D341Med (cell line): Measurements from ENCODE around the gene SORBS1.
A peak's percentile ranks its signal among the peaks of the same experiment; 100 is the strongest.

ENCODE experiments used
- DNase-seq: peaks from one replicate; pipeline ENCODE4 v3.0.0; 2012; ENCODE audit warnings: low spot score

The SORBS1 gene

GRCh38 chr10:95565336-95565735 lies 4.2 kb upstream of the SORBS1 start:
- DNase-seq, result no peak

- no peak for DNase-seq
Measured at GRCh38 chr10:95564291-95564690, 3.1 kb upstream of the SORBS1 start.

GRCh38 chr10:95562341-95562965 lies 1.3 kb upstream of the SORBS1 start:
- no peak for DNase-seq

GRCh38 chr10:95561864-95562177 lies 650 bp upstream of the SORBS1 start:
- DNase-seq, result no peak

GRCh38 chr10:95560278-95561176 lies 644 bp downstream of the SORBS1 start:
- DNase-seq, result peak; percentile 34

- no peak for DNase-seq
Measured at GRCh38 chr10:95559896-95560277, 1.3 kb downstream of the SORBS1 start.

- no peak for DNase-seq
Measured at GRCh38 chr10:95559471-95559870, 1.7 kb downstream of the SORBS1 start.

- no peak for DNase-seq
Measured at GRCh38 chr10:95558593-95559320, 2.4 kb downstream of the SORBS1 start.

GRCh38 chr10:95556994-95557767 lies 4.0 kb downstream of the SORBS1 start:
- no peak for DNase-seq

- no peak for DNase-seq
Measured at GRCh38 chr10:95553674-95554073, 7.5 kb downstream of the SORBS1 start.

GRCh38 chr10:95552679-95553342 lies 8.4 kb downstream of the SORBS1 start:
- DNase-seq, result no peak

- DNase-seq, result no peak
Measured at GRCh38 chr10:95550073-95550672, 11.0 kb downstream of the SORBS1 start.

GRCh38 chr10:95547791-95548435 lies 13.3 kb downstream of the SORBS1 start:
- DNase-seq, result no peak

GRCh38 chr10:95547197-95547596 lies 14.0 kb downstream of the SORBS1 start:
- DNase-seq, result no peak

GRCh38 chr10:95545981-95546380 lies 15.2 kb downstream of the SORBS1 start:
- no peak for DNase-seq

- no peak for DNase-seq
Measured at GRCh38 chr10:95544783-95545500, 16.2 kb downstream of the SORBS1 start.

GRCh38 chr10:95543459-95543858 lies 17.7 kb downstream of the SORBS1 start:
- DNase-seq, result no peak

- DNase-seq, result no peak
Measured at GRCh38 chr10:95542761-95543160, 18.4 kb downstream of the SORBS1 start.

GRCh38 chr10:95542330-95542729 lies 18.8 kb downstream of the SORBS1 start:
- DNase-seq, result no peak

- DNase-seq, result no peak
Measured at GRCh38 chr10:95540514-95541052, 20.6 kb downstream of the SORBS1 start.
